GM18951 (cell line): ENCODE measurements around the gene ITPKB.

Experiments
- POLR2A ChIP-seq: IDR thresholded peaks from 4 replicates; pipeline ENCODE4 v1.6.1; 2011; ENCODE audit warnings: mild to moderate bottlenecking; ENCODE audit not compliant: insufficient read length, insufficient read depth; ENCODE audit errors: extremely low read depth
- in situ Hi-C: fragments of 300-500 bp; cut with MboI; formaldehyde crosslinking; loops from one replicate; pipeline ENCODE4 v1.12.0; 2022; ENCODE audit warnings: low sequenced_read_pairs, mixed read lengths, inconsistent platforms; ENCODE audit not compliant: unreplicated experiment

Gene ITPKB

GRCh38 chr1:226653311-226653921 is 85.7 kb downstream of the ITPKB start:
- in situ Hi-C loops, result no loop called here
- no peak for TF ChIP-seq POLR2A

GRCh38 chr1:226652613-226653012 is 86.5 kb downstream of the ITPKB start:
- in situ Hi-C loops, result no loop called here
- no peak for TF ChIP-seq POLR2A

- in situ Hi-C loops, result no loop called here
- TF ChIP-seq POLR2A, result no peak
Observed at GRCh38 chr1:226651732-226652105, 87.4 kb downstream of the ITPKB start.

GRCh38 chr1:226651041-226651731 is 87.9 kb downstream of the ITPKB start:
- in situ Hi-C loops, result no loop called here
- TF ChIP-seq POLR2A, result no peak

- in situ Hi-C loops, result no loop called here
- TF ChIP-seq POLR2A, result no peak
Observed at GRCh38 chr1:226650236-226650841, 88.7 kb downstream of the ITPKB start.

GRCh38 chr1:226649780-226650179 is 89.3 kb downstream of the ITPKB start:
- no peak for TF ChIP-seq POLR2A
- in situ Hi-C loops, result no loop called here

GRCh38 chr1:226649244-226649643 is 89.8 kb downstream of the ITPKB start:
- in situ Hi-C loops, result no loop called here
- TF ChIP-seq POLR2A, result no peak

GRCh38 chr1:226648421-226648820 is 90.7 kb downstream of the ITPKB start:
- in situ Hi-C loops, result no loop called here
- no peak for TF ChIP-seq POLR2A

GRCh38 chr1:226647719-226648118 is 91.4 kb downstream of the ITPKB start:
- in situ Hi-C loops, result no loop called here
- no peak for TF ChIP-seq POLR2A

- in situ Hi-C loops, result no loop called here
- TF ChIP-seq POLR2A, result no peak
Observed at GRCh38 chr1:226646870-226647449, 92.1 kb downstream of the ITPKB start.

GRCh38 chr1:226646026-226646869 is 92.8 kb downstream of the ITPKB start:
- in situ Hi-C loops, result no loop called here
- no peak for TF ChIP-seq POLR2A

- TF ChIP-seq POLR2A, result no peak
- in situ Hi-C loops, result no loop called here
Observed at GRCh38 chr1:226645279-226645976, 93.7 kb downstream of the ITPKB start.

GRCh38 chr1:226644541-226645176 is 94.4 kb downstream of the ITPKB start:
- TF ChIP-seq POLR2A, result no peak
- in situ Hi-C loops, result loop anchor here (5.0 kb wide), 1 partner anchor 188 kb away; no protein-coding TSS in a partner anchor
